ENCODE measurements around the gene PRR12. TPM values are rescaled to one million over a fixed set of nuclear protein-coding genes. Genes with fewer than 3 reads are reported as not detected.

PRR12 gene
- total RNA-seq, result 10 to 100 TPM; 11.6 to 32.7 (median 18.1) TPM

- no peak for DNase-seq (ENCODE audit: low spot score in 2 of 2)
- 0 to 1% methylated on average over 46 to 55 of the region's 66 CpGs for WGBS, 2 donors
- no peaks in the 10 kb centered on the region for H3K27me3 ChIP-seq
- peak within 1 kb of the TSS; percentile 72 to 96 (median 86) for H3K4me3 ChIP-seq
- peaks cover 0 to 44% (median 11%) of the 10 kb centered on the region in 4 donors for H3K4me1 ChIP-seq
- no peaks in the 10 kb centered on the region for H3K9me3 ChIP-seq
- TF ChIP-seq EP300 (IDR thresholded peaks at IDR 0.05) (no peak), CTCF (IDR thresholded peaks at IDR 0.05) (peak in 1 of 5 experiments; percentile 13), POLR2A (IDR thresholded peaks at IDR 0.05) (no peak)
- H3K36me3 ChIP-seq, result peaks cover 4 to 23% (median 12%) of the 10 kb centered on the region in 3 donors
- H3K27ac ChIP-seq, result peak within 1 kb of the TSS; percentile 86 to 95 (median 92)
These were observed at the start of gene PRR12 for GRCh38 chr19:49590971-49591730. TSS of gene PRR12 (plus strand) at chr19:49591182. CDS start at chr19:49591655, 473 bp downstream.

GRCh38 chr19:49541914-49542313 is 49.1 kb upstream of the PRR12 start:
- Histone ChIP-seq H3K4me3 (no peak overlapping the region), H3K27me3 (no peaks in the 10 kb centered on the region), H3K9me3 (no peaks in the 10 kb centered on the region), H3K36me3 (peaks cover 0 to 51% (median 0%) of the 10 kb centered on the region in 3 donors), H3K27ac (no peak overlapping the region), H3K4me1 (peaks cover 0 to 9% (median 6%) of the 10 kb centered on the region in 4 donors)
- TF ChIP-seq CTCF (IDR thresholded peaks at IDR 0.05) (no peak), EP300 (IDR thresholded peaks at IDR 0.05) (no peak), POLR2A (IDR thresholded peaks at IDR 0.05) (no peak)
- 89 to 94% methylated on average over 6 of the region's 6 CpGs for WGBS, 2 donors
- no peak for DNase-seq (ENCODE audit: low spot score in 2 of 2)

- Histone ChIP-seq H3K27me3 (no peaks in the 10 kb centered on the region), H3K9me3 (no peaks in the 10 kb centered on the region)
These were observed 48.5 kb upstream of the PRR12 start for GRCh38 chr19:49542446-49542845.

GRCh38 chr19:49543032-49543431 is 48.0 kb upstream of the PRR12 start:
- no peak for TF ChIP-seq EP300 (IDR thresholded peaks at IDR 0.05)
- no peak for TF ChIP-seq POLR2A (IDR thresholded peaks at IDR 0.05)
- no peak for TF ChIP-seq CTCF (IDR thresholded peaks at IDR 0.05)
- DNase-seq (ENCODE audit: low spot score in 2 of 2), result no peak
- no peaks in the 10 kb centered on the region for H3K27me3 ChIP-seq
- H3K4me3 ChIP-seq, result no peak overlapping the region
- no peaks in the 10 kb centered on the region for H3K9me3 ChIP-seq
- no peak overlapping the region for H3K27ac ChIP-seq
- H3K4me1 ChIP-seq, result peaks cover 0 to 15% (median 8%) of the 10 kb centered on the region in 4 donors
- WGBS, 2 donors, result 73 to 84% methylated on average over 3 to 14 of the region's 14 CpGs
- H3K36me3 ChIP-seq, result peaks cover 0 to 41% (median 0%) of the 10 kb centered on the region in 3 donors

More at GRCh38 chr19:49542446-49542845, 48.5 kb upstream of the PRR12 start:
- WGBS, 2 donors, result 81 to 83% methylated on average over 16 of the region's 16 CpGs
- H3K27ac ChIP-seq, result no peak overlapping the region
- TF ChIP-seq POLR2A (IDR thresholded peaks at IDR 0.05) (no peak), EP300 (IDR thresholded peaks at IDR 0.05) (no peak), CTCF (IDR thresholded peaks at IDR 0.05) (no peak)
- H3K4me1 ChIP-seq, result peaks cover 0 to 14% (median 8%) of the 10 kb centered on the region in 4 donors
- H3K36me3 ChIP-seq, result peaks cover 0 to 46% (median 0%) of the 10 kb centered on the region in 3 donors
- no peak overlapping the region for H3K4me3 ChIP-seq
- no peak for DNase-seq (ENCODE audit: low spot score in 2 of 2)

GRCh38 chr19:49544154-49544553 is 46.8 kb upstream of the PRR12 start:
- Histone ChIP-seq H3K27me3 (no peaks in the 10 kb centered on the region), H3K27ac (no peak overlapping the region), H3K4me1 (peaks cover 0 to 15% (median 8%) of the 10 kb centered on the region in 4 donors), H3K9me3 (no peaks in the 10 kb centered on the region), H3K4me3 (no peak overlapping the region), H3K36me3 (peaks cover 0 to 30% (median 0%) of the 10 kb centered on the region in 3 donors)
- no peak for DNase-seq (ENCODE audit: low spot score in 2 of 2)
- TF ChIP-seq POLR2A (IDR thresholded peaks at IDR 0.05) (no peak), CTCF (IDR thresholded peaks at IDR 0.05) (no peak), EP300 (IDR thresholded peaks at IDR 0.05) (no peak)
- WGBS, 2 donors, result 75 to 85% methylated on average over 5 of the region's 5 CpGs

Measured in tibial nerve (tissue), 4 donors.